HEK293 (cell line): Measurements from ENCODE around the gene CBLL2.

Experiments used
- CTCF ChIA-PET: fragments of 350-600 bp; formaldehyde crosslinking; extraction: SDS; loops from one replicate; lab custom pipeline; 2021; ENCODE audit warnings: antibody characterized with exemption; lab: Yijun Ruan, JAX
- POLR2A ChIA-PET: fragments of 300-600 bp; formaldehyde crosslinking; extraction: SDS; loops from one replicate; lab custom pipeline; 2020; ENCODE audit warnings: antibody characterized with exemption, inconsistent platforms; lab: Yijun Ruan, JAX
- H3K27ac ChIP-seq: fragments of 200-500 bp; sonication (Bioruptor generic); 2 replicates; pipeline ENCODE4 v1.5.1; 2014; ENCODE audit warnings: low read depth, low read length, control low read depth, inconsistent platforms; ENCODE audit errors: extremely low read depth
- H3K36me3 ChIP-seq, 2 experiments: fragments of 200-500 bp in 1 of 2; sonication (Bioruptor generic) in 1 of 2; 1 replicate in 1 of 2; 2 replicates in 1 of 2; pipeline ENCODE4 v1.5.1; 2014 to 2017; ENCODE audit warnings: inconsistent platforms in 2 of 2, low read length in 2 of 2; ENCODE audit not compliant: control insufficient read depth in 2 of 2, insufficient read depth in 1 of 2
- H3K4me1 ChIP-seq: fragments of 200-500 bp; sonication (Bioruptor generic); 2 replicates; pipeline ENCODE4 v1.5.1; 2014; ENCODE audit warnings: mild to moderate bottlenecking, low read length, inconsistent platforms; ENCODE audit not compliant: control insufficient read depth, insufficient read depth
- H3K4me3 ChIP-seq: 2 replicates; pipeline ENCODE4 v1.5.1; 2011; ENCODE audit warnings: low read depth, mild to moderate bottlenecking, control low read depth, low read length, moderate library complexity
- H3K9me3 ChIP-seq: fragments of 200-500 bp; sonication (Bioruptor generic); 2 replicates; pipeline ENCODE4 v1.5.1; 2014; ENCODE audit warnings: low read depth, low read length, inconsistent platforms; ENCODE audit not compliant: control insufficient read depth, insufficient read depth
- IKZF3 ChIP-seq: fragments of 450-650 bp; IDR thresholded peaks from 2 replicates; pipeline ENCODE4 v1.5.0; 2018; ENCODE audit warnings: missing biosample characterization, mild to moderate bottlenecking, missing genetic modification characterization, moderate library complexity
- KLF8 ChIP-seq: fragments of 450-650 bp; formaldehyde crosslinking; IDR thresholded peaks from 2 replicates; pipeline ENCODE4 v1.5.1; 2016; ENCODE audit warnings: missing biosample characterization, missing genetic modification characterization
- MEIS1 ChIP-seq: sonication (generic); formaldehyde crosslinking; IDR thresholded peaks from 2 replicates; pipeline ENCODE4 v1.8.1; 2022; ENCODE audit warnings: missing genetic modification reagents, mild to moderate bottlenecking, borderline replicate concordance
- PATZ1 ChIP-seq: fragments of 450-650 bp; formaldehyde crosslinking; IDR thresholded peaks from 2 replicates; pipeline ENCODE4 v1.5.1; 2016; ENCODE audit warnings: missing biosample characterization, missing genetic modification characterization
- ZBTB21 ChIP-seq: fragments of 450-650 bp; formaldehyde crosslinking; IDR thresholded peaks from 2 replicates; pipeline ENCODE4 v1.5.1; 2017; ENCODE audit warnings: missing biosample characterization, missing genetic modification characterization
- ZFP3 ChIP-seq: fragments of 450-650 bp; formaldehyde crosslinking; IDR thresholded peaks from 2 replicates; pipeline ENCODE4 v1.5.1; 2016; ENCODE audit warnings: low read depth, missing biosample characterization, missing genetic modification characterization
- ZNF169 ChIP-seq: fragments of 450-650 bp; formaldehyde crosslinking; IDR thresholded peaks from 2 replicates; pipeline ENCODE4 v1.5.1; 2016; ENCODE audit warnings: missing biosample characterization, missing genetic modification characterization
- ZNF266 ChIP-seq: fragments of 450-650 bp; formaldehyde crosslinking; IDR thresholded peaks from 2 replicates; pipeline ENCODE4 v1.5.1; 2016; ENCODE audit warnings: missing biosample characterization, missing genetic modification characterization, low read depth
- ZNF350 ChIP-seq: fragments of 450-650 bp; formaldehyde crosslinking; IDR thresholded peaks from 2 replicates; pipeline ENCODE4 v1.5.0; 2017; ENCODE audit warnings: missing biosample characterization, mild to moderate bottlenecking, missing genetic modification characterization
- ZNF48 ChIP-seq: fragments of 450-650 bp; formaldehyde crosslinking; IDR thresholded peaks from 2 replicates; pipeline ENCODE4 v1.5.1; 2016; ENCODE audit warnings: missing biosample characterization, missing genetic modification characterization
- ZNF530 ChIP-seq: fragments of 450-650 bp; formaldehyde crosslinking; IDR thresholded peaks from 2 replicates; pipeline ENCODE4 v1.5.1; 2016; ENCODE audit warnings: low read depth, missing biosample characterization, missing genetic modification characterization
- ZNF548 ChIP-seq: fragments of 450-650 bp; formaldehyde crosslinking; IDR thresholded peaks from 2 replicates; pipeline ENCODE4 v1.5.1; 2016; ENCODE audit warnings: missing biosample characterization, missing genetic modification characterization
- ZNF571 ChIP-seq: fragments of 450-650 bp; formaldehyde crosslinking; IDR thresholded peaks from 2 replicates; pipeline ENCODE4 v1.5.0; 2017; ENCODE audit warnings: missing biosample characterization, missing genetic modification characterization
- ZNF677 ChIP-seq: fragments of 450-650 bp; IDR thresholded peaks from 2 replicates; pipeline ENCODE4 v1.5.0; 2018; ENCODE audit warnings: missing biosample characterization, mild to moderate bottlenecking, missing genetic modification characterization, moderate library complexity
- ZNF701 ChIP-seq: fragments of 450-650 bp; formaldehyde crosslinking; IDR thresholded peaks from 2 replicates; pipeline ENCODE4 v1.5.1; 2016; ENCODE audit warnings: missing biosample characterization, missing genetic modification characterization
- ZNF704 ChIP-seq: fragments of 450-650 bp; formaldehyde crosslinking; IDR thresholded peaks from 2 replicates; pipeline ENCODE4 v1.5.1; 2016; ENCODE audit warnings: missing biosample characterization, missing genetic modification characterization
- ZNF707 ChIP-seq: fragments of 450-650 bp; formaldehyde crosslinking; IDR thresholded peaks from 2 replicates; pipeline ENCODE4 v1.5.1; 2016; ENCODE audit warnings: missing biosample characterization, missing genetic modification characterization
- ZNF768 ChIP-seq: fragments of 450-650 bp; formaldehyde crosslinking; IDR thresholded peaks from 2 replicates; pipeline ENCODE4 v1.5.1; 2018; ENCODE audit warnings: missing biosample characterization, mild to moderate bottlenecking, missing genetic modification characterization
- ZNF777 ChIP-seq: fragments of 450-650 bp; formaldehyde crosslinking; IDR thresholded peaks from 2 replicates; pipeline ENCODE4 v1.5.1; 2017; ENCODE audit warnings: missing biosample characterization, missing genetic modification characterization, borderline replicate concordance
- ZNF792 ChIP-seq: fragments of 450-650 bp; formaldehyde crosslinking; IDR thresholded peaks from 2 replicates; pipeline ENCODE4 v1.5.1; 2016; ENCODE audit warnings: missing biosample characterization, missing genetic modification characterization

Gene CBLL2

GRCh38 chrX:22248401-22248800, 24.3 kb upstream of the CBLL2 start:
- CTCF ChIA-PET = interaction anchor here (0.9 kb wide), 1 partner anchor 90 kb away, joined by 3 read pairs; no protein-coding TSS in a partner anchor
- Histone ChIP-seq H3K4me1 (no peaks in the 10 kb centered on the region), H3K27ac (no peak overlapping the region), H3K36me3 (no peaks in the 10 kb centered on the region), H3K9me3 (no peaks in the 10 kb centered on the region), H3K4me3 (no peak overlapping the region)
- no peak for TF ChIP-seq KLF8 (tag by site-specific recombination)
- TF ChIP-seq ZNF571 (tag by site-specific recombination) = no peak
- TF ChIP-seq ZNF48 (tag by site-specific recombination) = no peak
- TF ChIP-seq ZNF530 (tag by site-specific recombination) = no peak
- no peak for TF ChIP-seq PATZ1 (tag by site-specific recombination)
- no peak for TF ChIP-seq ZNF777 (tag by site-specific recombination)
- TF ChIP-seq ZNF768 (tag by site-specific recombination) = no peak
- TF ChIP-seq ZNF677 (tag by site-specific recombination) = no peak
- POLR2A ChIA-PET = no interaction called here

GRCh38 chrX:22249371-22249770, 23.3 kb upstream of the CBLL2 start:
- H3K9me3 ChIP-seq = no peaks in the 10 kb centered on the region
- H3K36me3 ChIP-seq = no peaks in the 10 kb centered on the region
- CTCF ChIA-PET = no interaction called here
- TF ChIP-seq ZNF266 (tag by site-specific recombination) (no peak), MEIS1 (CRISPR knock-in tag) (no peak), ZNF704 (no peak), ZNF548 (tag by site-specific recombination) (no peak), ZNF792 (tag by site-specific recombination) (no peak), ZBTB21 (tag by site-specific recombination) (no peak), ZNF707 (tag by site-specific recombination) (no peak)
- H3K4me3 ChIP-seq = no peak overlapping the region
- POLR2A ChIA-PET = no interaction called here
- no peak overlapping the region for H3K27ac ChIP-seq
- H3K4me1 ChIP-seq = no peaks in the 10 kb centered on the region

GRCh38 chrX:22268706-22269105, 4.0 kb upstream of the CBLL2 start:
- POLR2A ChIA-PET = no interaction called here
- CTCF ChIA-PET = no interaction called here
- Histone ChIP-seq H3K9me3 (no peaks in the 10 kb centered on the region), H3K36me3 (no peaks in the 10 kb centered on the region), H3K4me1 (no peaks in the 10 kb centered on the region), H3K4me3 (no peak overlapping the region), H3K27ac (no peak overlapping the region)
- TF ChIP-seq ZNF677 (tag by site-specific recombination) (no peak), ZFP3 (tag by site-specific recombination) (no peak), ZNF169 (tag by site-specific recombination) (no peak), IKZF3 (tag by site-specific recombination) (no peak), ZNF701 (tag by site-specific recombination) (no peak), ZNF350 (tag by site-specific recombination) (no peak)
